ENCODE data around the gene SMNDC1. TPM values are rescaled to one million over a fixed set of nuclear protein-coding genes. Genes with fewer than 3 reads are reported as not detected.

Gene SMNDC1
- total and polyA plus RNA-seq, 10 of the 15 experiments (the other 5 are each of a cell fraction or from before 2014, with no cell fraction given) = 4.6 to 37.2 (median 18.1) TPM

DNA sequence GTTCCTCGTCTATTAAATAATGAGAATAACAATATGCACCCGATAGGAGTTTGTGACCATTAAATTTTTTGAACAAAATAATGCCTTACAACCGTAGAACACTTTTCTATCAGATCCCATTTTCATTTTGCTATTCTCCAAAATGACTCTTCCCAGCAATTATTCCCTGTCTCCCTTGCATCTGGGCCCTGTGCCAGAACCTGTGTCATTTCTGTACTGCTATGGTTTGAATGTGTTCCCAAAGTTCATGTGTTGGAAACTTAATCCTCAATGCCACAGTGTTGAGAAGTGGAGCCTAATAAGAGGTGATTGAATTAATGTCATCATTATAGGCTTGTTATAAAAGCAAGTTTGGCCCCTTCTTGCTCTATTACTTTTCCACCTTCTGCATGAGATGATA, 33.2 kb upstream of the SMNDC1 start (continued):
- TF ChIP-seq TCF3 (IDR thresholded peaks at IDR 0.05; ENCODE audit: borderline replicate concordance, insufficient read depth, low read depth, low read length) (no peak), NR2C2 (IDR thresholded peaks at IDR 0.05; ENCODE audit: borderline replicate concordance, control insufficient read depth, insufficient read length, low read depth) (no peak), EZH2 (IDR thresholded peaks at IDR 0.05; ENCODE audit: borderline replicate concordance, control insufficient read depth, low read depth, low read length) (no peak), CREB1 (IDR thresholded peaks at IDR 0.05; ENCODE audit: low read depth) (no peak), ZNF384 (IDR thresholded peaks at IDR 0.05; ENCODE audit: borderline replicate concordance, low read depth, low read length) (no peak), BCL11A (IDR thresholded peaks at IDR 0.05; ENCODE audit: low read depth, low read length) (no peak), EP300 (IDR thresholded peaks at IDR 0.05; ENCODE audit: borderline replicate concordance in 1 of 2, control insufficient read depth in 1 of 2, low read depth in 2 of 2, low read length in 2 of 2) (no peak), FOXK2 (IDR thresholded peaks at IDR 0.05) (no peak)
- TF ChIP-seq, protein P1, sequence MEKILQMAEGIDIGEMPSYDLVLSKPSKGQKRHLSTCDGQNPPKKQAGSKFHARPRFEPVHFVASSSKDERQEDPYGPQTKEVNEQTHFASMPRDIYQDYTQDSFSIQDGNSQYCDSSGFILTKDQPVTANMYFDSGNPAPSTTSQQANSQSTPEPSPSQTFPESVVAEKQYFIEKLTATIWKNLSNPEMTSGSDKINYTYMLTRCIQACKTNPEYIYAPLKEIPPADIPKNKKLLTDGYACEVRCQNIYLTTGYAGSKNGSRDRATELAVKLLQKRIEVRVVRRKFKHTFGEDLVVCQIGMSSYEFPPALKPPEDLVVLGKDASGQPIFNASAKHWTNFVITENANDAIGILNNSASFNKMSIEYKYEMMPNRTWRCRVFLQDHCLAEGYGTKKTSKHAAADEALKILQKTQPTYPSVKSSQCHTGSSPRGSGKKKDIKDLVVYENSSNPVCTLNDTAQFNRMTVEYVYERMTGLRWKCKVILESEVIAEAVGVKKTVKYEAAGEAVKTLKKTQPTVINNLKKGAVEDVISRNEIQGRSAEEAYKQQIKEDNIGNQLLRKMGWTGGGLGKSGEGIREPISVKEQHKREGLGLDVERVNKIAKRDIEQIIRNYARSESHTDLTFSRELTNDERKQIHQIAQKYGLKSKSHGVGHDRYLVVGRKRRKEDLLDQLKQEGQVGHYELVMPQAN (conservative IDR thresholded peaks at IDR 0.05) = no peak

- Histone ChIP-seq H2AFZ (ENCODE audit: control insufficient read depth, low read depth, low read length) (no peak overlapping the region), H3K9me3 (replicated peaks; ENCODE audit: control insufficient read depth, insufficient read depth, low read length) (no peaks in the 10 kb centered on the region; the same call in 2 of the 3 replicates), H3K4me1 (ENCODE audit: control insufficient read depth, insufficient read depth, low read length) (no peaks in the 10 kb centered on the region), H3K27ac (ENCODE audit: control insufficient read depth, insufficient read depth) (no peak overlapping the region), H3K79me2 (ENCODE audit: control insufficient read depth, insufficient read depth, low read length) (no peaks in the 10 kb centered on the region), H3K9ac (ENCODE audit: control insufficient read depth, insufficient read depth, low read length) (no peak overlapping the region), H3K4me2 (ENCODE audit: control insufficient read depth, insufficient read depth) (no peak overlapping the region), H3K27me3 (replicated peaks in 1 of 2; ENCODE audit: control insufficient read depth in 2 of 2, insufficient read depth in 2 of 2, low read length in 1 of 2) (no peaks in the 10 kb centered on the region), H4K20me1 (ENCODE audit: control insufficient read depth, insufficient read depth) (no peaks in the 10 kb centered on the region), H3K4me3 (no peak overlapping the region), H3K36me3 (ENCODE audit: control insufficient read depth in 2 of 2, insufficient read depth in 2 of 2, low read length in 1 of 2) (no peaks in the 10 kb centered on the region)
- ChIA-PET RAD21 (ENCODE audit: unreplicated experiment) (interaction anchor here (1.5 to 2.0 kb wide), 2 partner anchors 9 to 18 kb away, joined by 4 to 6 read pairs; no protein-coding TSS in a partner anchor), SMC1A (ENCODE audit: uncharacterized antibody, unreplicated experiment) (interaction anchor here (0.6 to 1.6 kb wide), 4 partner anchors 8 to 17 kb away, joined by 3 to 5 read pairs (median 4); no protein-coding TSS in a partner anchor), POLR2A (interaction anchor here (1.1 to 1.6 kb wide), 4 partner anchors 8 to 18 kb away, joined by 3 to 9 read pairs (median 5); no protein-coding TSS in a partner anchor), CTCF (interaction anchor here (1.3 to 1.4 kb wide), 2 partner anchors 8 to 9 kb away, joined by 3 to 4 read pairs; no protein-coding TSS in a partner anchor)
- BruUV-seq (replicated peaks) = no TSS peak
- intact Hi-C loops (cut with micrococcal nuclease; ENCODE audit: unreplicated experiment) (no loop called here), in situ Hi-C loops (cut with MboI) (no loop called here)
- ATAC-seq (no peak), FAIRE-seq (no peak), DNase-seq (ENCODE audit: low read depth, low spot score) (no peak)
- WGBS (ENCODE audit: insufficient coverage, insufficient replicate concordance, low lambda C conversion rate, missing lambda C conversion rate) = 83% methylated on average over 4 of the region's 4 CpGs
- TF ChIP-seq, protein P2, sequence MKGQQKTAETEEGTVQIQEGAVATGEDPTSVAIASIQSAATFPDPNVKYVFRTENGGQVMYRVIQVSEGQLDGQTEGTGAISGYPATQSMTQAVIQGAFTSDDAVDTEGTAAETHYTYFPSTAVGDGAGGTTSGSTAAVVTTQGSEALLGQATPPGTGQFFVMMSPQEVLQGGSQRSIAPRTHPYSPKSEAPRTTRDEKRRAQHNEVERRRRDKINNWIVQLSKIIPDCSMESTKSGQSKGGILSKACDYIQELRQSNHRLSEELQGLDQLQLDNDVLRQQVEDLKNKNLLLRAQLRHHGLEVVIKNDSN (IDR thresholded peaks at IDR 0.05; ENCODE audit: borderline replicate concordance, extremely low read length, insufficient read depth, low read depth, low read length) = no peak
- TF ChIP-seq TCF7 (IDR thresholded peaks at IDR 0.05; ENCODE audit: borderline replicate concordance) = no peak
- no peak for TF ChIP-seq SPI1 (IDR thresholded peaks at IDR 0.05; ENCODE audit: borderline replicate concordance, insufficient read depth, low read depth, low read length)
- no peak for TF ChIP-seq CEBPZ (IDR thresholded peaks at IDR 0.05; ENCODE audit: low read depth, low read length)
- TF ChIP-seq NFIC (IDR thresholded peaks at IDR 0.05; ENCODE audit: low read depth, low read length) = no peak
- no peak for TF ChIP-seq NBN (IDR thresholded peaks at IDR 0.05)
- no peak for TF ChIP-seq TCF12 (IDR thresholded peaks at IDR 0.05; ENCODE audit: low read depth, low read length)
- TF ChIP-seq STAT1 (conservative IDR thresholded peaks at IDR 0.05) = no peak
Observed at GRCh38 chr10:110337401-110337800, 32.7 kb upstream of the SMNDC1 start.
